Measurements from ENCODE around the gene UGT1A3.

UGT1A3 gene

DNA sequence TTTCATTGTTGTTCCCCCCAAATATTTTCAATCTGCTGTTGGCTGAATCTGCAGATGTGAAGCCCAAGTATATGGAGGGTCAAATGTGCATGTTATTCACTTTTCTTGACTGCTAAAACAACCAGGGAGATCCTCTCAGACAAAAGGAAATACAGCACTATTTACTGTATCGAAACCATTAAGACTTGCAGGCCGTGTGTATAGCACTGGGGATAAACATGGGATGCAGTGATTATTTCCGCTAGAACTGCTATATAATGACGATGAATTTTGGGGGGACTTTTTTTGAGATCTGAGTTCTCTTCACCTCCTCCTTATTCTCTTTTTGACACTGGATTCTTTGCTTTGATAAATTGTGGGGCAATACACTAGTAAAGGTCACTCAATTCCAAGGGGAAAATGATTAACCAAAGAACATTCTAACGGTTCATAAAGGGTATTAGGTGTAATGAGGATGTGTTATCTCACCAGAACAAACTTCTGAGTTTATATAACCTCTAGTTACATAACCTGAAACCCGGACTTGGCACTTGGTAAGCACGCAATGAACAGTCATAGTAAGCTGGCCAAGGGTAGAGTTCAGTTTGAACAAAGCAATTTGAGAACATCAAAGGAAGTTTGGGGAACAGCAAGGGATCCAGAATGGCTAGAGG is 27.7 kb downstream of the UGT1A3 start:
- no peak for DNase-seq
- H3K4me1 ChIP-seq (ENCODE audit: control insufficient read depth, low read depth, low read length) = no peaks in the 10 kb centered on the region
- H4K8ac ChIP-seq (ENCODE audit: low read depth, low read length) = no peak overlapping the region
- H3K79me2 ChIP-seq (ENCODE audit: control insufficient read depth, insufficient read depth, low read length) = no peaks in the 10 kb centered on the region
- no peak overlapping the region for H2BK5ac ChIP-seq (ENCODE audit: low read length)
- H2BK15ac ChIP-seq (replicated peaks; ENCODE audit: low read depth) = no peak overlapping the region
- H3K27me3 ChIP-seq (ENCODE audit: insufficient read depth, low read length, poor library complexity) = no peaks in the 10 kb centered on the region
- no peak overlapping the region for H2BK120ac ChIP-seq (ENCODE audit: low read depth, low read length)
- no peaks in the 10 kb centered on the region for H3K79me1 ChIP-seq (ENCODE audit: low read length)
- H4K5ac ChIP-seq (ENCODE audit: low read length) = no peak overlapping the region
- no peak overlapping the region for H3K4me3 ChIP-seq (ENCODE audit: low read length)
- H3K23ac ChIP-seq (ENCODE audit: low read length) = no peak overlapping the region
- no peak overlapping the region for H3K56ac ChIP-seq (ENCODE audit: low read length)
- H3K27ac ChIP-seq (ENCODE audit: low read depth, low read length) = no peak overlapping the region
- H3K4me2 ChIP-seq (ENCODE audit: low read length) = no peak overlapping the region
- no peaks in the 10 kb centered on the region for H3K36me3 ChIP-seq (ENCODE audit: control insufficient read depth, insufficient read depth, low read length)
- no CpG with 5 or more reads among the region's 7 CpGs for WGBS (ENCODE audit: extremely low coverage, insufficient coverage, low lambda C conversion rate)
- H3K9ac ChIP-seq (ENCODE audit: low read length) = no peak overlapping the region
- H3K18ac ChIP-seq (ENCODE audit: low read length) = no peak overlapping the region
- H2AK5ac ChIP-seq (ENCODE audit: low read length) = no peak overlapping the region
- H3K4ac ChIP-seq (ENCODE audit: low read depth, low read length) = no peak overlapping the region

DNA sequence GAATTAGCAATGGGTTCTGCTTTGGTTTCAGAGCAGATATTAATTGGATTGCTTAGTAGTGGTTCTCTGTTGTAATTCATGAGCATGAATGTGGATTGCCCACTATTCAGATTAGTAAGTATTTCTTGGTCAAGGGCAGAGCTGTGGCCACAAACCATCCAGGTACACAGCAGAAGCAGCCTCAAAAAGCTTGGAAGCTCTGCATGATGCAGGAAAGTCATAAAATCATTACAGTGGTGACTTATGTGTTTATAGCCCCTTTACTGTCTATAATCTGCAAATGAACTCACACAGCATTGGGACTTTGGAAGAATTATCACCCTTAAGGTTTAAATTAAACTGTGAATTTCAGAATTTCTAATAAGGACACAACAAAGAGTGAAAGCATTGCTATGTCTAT is 29.3 kb downstream of the UGT1A3 start:
- Histone ChIP-seq H3K4me1 (ENCODE audit: control insufficient read depth, low read depth, low read length) (no peaks in the 10 kb centered on the region), H3K36me3 (ENCODE audit: control insufficient read depth, insufficient read depth, low read length) (no peaks in the 10 kb centered on the region), H3K4me2 (ENCODE audit: low read length) (no peak overlapping the region), H3K27ac (ENCODE audit: low read depth, low read length) (no peak overlapping the region), H3K23ac (ENCODE audit: low read length) (no peak overlapping the region), H3K79me2 (ENCODE audit: control insufficient read depth, insufficient read depth, low read length) (no peaks in the 10 kb centered on the region), H2BK15ac (replicated peaks; ENCODE audit: low read depth) (no peak overlapping the region), H3K56ac (ENCODE audit: low read length) (no peak overlapping the region), H2BK120ac (ENCODE audit: low read depth, low read length) (no peak overlapping the region), H3K27me3 (ENCODE audit: insufficient read depth, low read length, poor library complexity) (no peaks in the 10 kb centered on the region), H2AK5ac (ENCODE audit: low read length) (no peak overlapping the region), H3K9ac (ENCODE audit: low read length) (no peak overlapping the region), H3K4ac (ENCODE audit: low read depth, low read length) (no peak overlapping the region), H2BK5ac (ENCODE audit: low read length) (no peak overlapping the region), H4K5ac (ENCODE audit: low read length) (no peak overlapping the region), H4K8ac (ENCODE audit: low read depth, low read length) (no peak overlapping the region), H3K18ac (ENCODE audit: low read length) (no peak overlapping the region), H3K4me3 (ENCODE audit: low read length) (no peak overlapping the region), H3K79me1 (ENCODE audit: low read length) (no peaks in the 10 kb centered on the region)
- no peak for DNase-seq

DNA sequence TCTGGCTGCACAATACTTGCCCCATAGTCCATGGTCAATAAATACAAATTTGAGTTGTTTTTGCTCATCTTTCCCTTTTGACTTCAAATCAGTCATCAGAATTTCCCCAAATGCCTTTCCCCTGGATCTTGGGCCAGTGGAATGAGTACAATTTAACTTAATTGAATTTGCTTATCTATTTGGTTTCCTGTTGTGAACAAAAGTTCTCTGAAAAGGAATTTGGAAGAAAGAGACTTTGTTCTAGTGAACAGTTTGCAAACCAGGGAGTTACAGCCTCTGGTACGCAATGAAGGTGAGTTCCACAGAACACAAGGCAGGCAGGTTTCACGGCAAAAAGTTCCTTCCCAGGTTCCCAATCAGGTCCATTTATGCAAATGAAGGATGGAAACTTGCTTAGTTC is 30.0 kb downstream of the UGT1A3 start:
- WGBS (ENCODE audit: extremely low coverage, insufficient coverage, low lambda C conversion rate) = no CpG with 5 or more reads among the region's 2 CpGs
- H3K79me2 ChIP-seq (ENCODE audit: control insufficient read depth, insufficient read depth, low read length) = no peaks in the 10 kb centered on the region
- no peak overlapping the region for H3K4me3 ChIP-seq (ENCODE audit: low read length)
- H3K56ac ChIP-seq (ENCODE audit: low read length) = no peak overlapping the region
- no peaks in the 10 kb centered on the region for H3K36me3 ChIP-seq (ENCODE audit: control insufficient read depth, insufficient read depth, low read length)
- H3K79me1 ChIP-seq (ENCODE audit: low read length) = no peaks in the 10 kb centered on the region
- no peak overlapping the region for H3K4me2 ChIP-seq (ENCODE audit: low read length)
- H2BK5ac ChIP-seq (ENCODE audit: low read length) = no peak overlapping the region
- H4K5ac ChIP-seq (ENCODE audit: low read length) = no peak overlapping the region
- no peak overlapping the region for H4K8ac ChIP-seq (ENCODE audit: low read depth, low read length)
- H3K18ac ChIP-seq (ENCODE audit: low read length) = no peak overlapping the region
- no peak overlapping the region for H3K23ac ChIP-seq (ENCODE audit: low read length)
- H2BK120ac ChIP-seq (ENCODE audit: low read depth, low read length) = no peak overlapping the region
- no peak overlapping the region for H3K9ac ChIP-seq (ENCODE audit: low read length)
- H3K27ac ChIP-seq (ENCODE audit: low read depth, low read length) = no peak overlapping the region
- H2AK5ac ChIP-seq (ENCODE audit: low read length) = no peak overlapping the region
- no peaks in the 10 kb centered on the region for H3K4me1 ChIP-seq (ENCODE audit: control insufficient read depth, low read depth, low read length)
- no peaks in the 10 kb centered on the region for H3K27me3 ChIP-seq (ENCODE audit: insufficient read depth, low read length, poor library complexity)
- peak; percentile 1 for DNase-seq
- H2BK15ac ChIP-seq (replicated peaks; ENCODE audit: low read depth) = no peak overlapping the region
- no peak overlapping the region for H3K4ac ChIP-seq (ENCODE audit: low read depth, low read length)

DNA sequence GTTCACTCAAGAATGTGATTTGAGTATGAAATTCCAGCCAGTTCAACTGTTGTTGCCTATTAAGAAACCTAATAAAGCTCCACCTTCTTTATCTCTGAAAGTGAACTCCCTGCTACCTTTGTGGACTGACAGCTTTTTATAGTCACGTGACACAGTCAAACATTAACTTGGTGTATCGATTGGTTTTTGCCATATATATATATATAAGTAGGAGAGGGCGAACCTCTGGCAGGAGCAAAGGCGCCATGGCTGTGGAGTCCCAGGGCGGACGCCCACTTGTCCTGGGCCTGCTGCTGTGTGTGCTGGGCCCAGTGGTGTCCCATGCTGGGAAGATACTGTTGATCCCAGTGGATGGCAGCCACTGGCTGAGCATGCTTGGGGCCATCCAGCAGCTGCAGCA is 31.2 kb downstream of the UGT1A3 start, which contains the start of gene UGT1A1:
UGT1A1 (plus strand) TSS at position 228 of the 400 bp plus-strand sequence; CDS start at position 246, 18 bp downstream.
- Histone ChIP-seq H3K4ac (ENCODE audit: low read depth, low read length) (no peak within 1 kb of the TSS), H2BK5ac (ENCODE audit: low read length) (no peak within 1 kb of the TSS), H3K4me2 (ENCODE audit: low read length) (no peak within 1 kb of the TSS), H3K36me3 (ENCODE audit: control insufficient read depth, insufficient read depth, low read length) (no peaks in the 10 kb centered on the region), H3K18ac (ENCODE audit: low read length) (no peak within 1 kb of the TSS), H3K79me1 (ENCODE audit: low read length) (no peaks in the 10 kb centered on the region), H3K9ac (ENCODE audit: low read length) (no peak within 1 kb of the TSS), H2BK120ac (ENCODE audit: low read depth, low read length) (no peak within 1 kb of the TSS), H3K4me1 (ENCODE audit: control insufficient read depth, low read depth, low read length) (no peaks in the 10 kb centered on the region), H4K5ac (ENCODE audit: low read length) (no peak within 1 kb of the TSS), H2AK5ac (ENCODE audit: low read length) (no peak within 1 kb of the TSS), H2BK15ac (replicated peaks; ENCODE audit: low read depth) (no peak within 1 kb of the TSS), H3K27ac (ENCODE audit: low read depth, low read length) (no peak within 1 kb of the TSS), H3K79me2 (ENCODE audit: control insufficient read depth, insufficient read depth, low read length) (no peaks in the 10 kb centered on the region), H4K8ac (ENCODE audit: low read depth, low read length) (no peak within 1 kb of the TSS), H3K4me3 (ENCODE audit: low read length) (no peak within 1 kb of the TSS), H3K27me3 (ENCODE audit: insufficient read depth, low read length, poor library complexity) (no peaks in the 10 kb centered on the region), H3K23ac (ENCODE audit: low read length) (no peak within 1 kb of the TSS), H3K56ac (ENCODE audit: low read length) (no peak within 1 kb of the TSS)
- no CpG with 5 or more reads among the region's 6 CpGs for WGBS (ENCODE audit: extremely low coverage, insufficient coverage, low lambda C conversion rate)
- no peak for DNase-seq

DNA sequence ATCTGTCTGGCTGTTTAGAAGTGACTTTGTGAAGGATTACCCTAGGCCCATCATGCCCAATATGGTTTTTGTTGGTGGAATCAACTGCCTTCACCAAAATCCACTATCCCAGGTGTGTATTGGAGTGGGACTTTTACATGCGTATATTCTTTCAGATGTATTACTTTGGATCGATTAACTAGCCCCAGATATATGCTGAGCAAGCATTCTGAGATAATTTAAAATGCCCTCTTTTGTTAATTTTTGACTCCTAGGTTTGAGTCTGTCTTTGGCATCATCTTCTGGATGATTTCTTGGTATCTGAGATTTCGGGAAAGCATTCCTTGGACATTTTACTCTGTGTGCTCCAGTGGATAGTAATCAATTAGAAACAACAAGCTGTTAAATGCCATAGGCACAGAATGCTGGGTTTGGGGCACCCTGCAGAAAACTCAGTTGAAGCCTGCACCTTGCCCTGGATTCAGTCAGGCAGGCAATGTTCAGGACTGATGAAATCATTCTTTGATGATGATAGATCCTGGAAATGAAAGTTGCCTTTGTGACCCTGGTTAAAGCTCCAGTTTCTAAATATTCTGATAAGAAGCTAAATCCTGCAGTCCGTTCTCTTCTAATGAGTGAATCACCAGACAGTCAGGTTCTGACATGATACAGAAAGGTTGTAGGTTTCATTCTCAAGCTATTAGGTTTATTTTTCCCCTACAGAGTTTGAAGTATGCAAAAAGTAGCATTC is 32.4 kb downstream of the UGT1A3 start:
- Histone ChIP-seq H3K79me2 (ENCODE audit: control insufficient read depth, insufficient read depth, low read length) (no peaks in the 10 kb centered on the region), H3K36me3 (ENCODE audit: control insufficient read depth, insufficient read depth, low read length) (no peaks in the 10 kb centered on the region), H3K27me3 (ENCODE audit: insufficient read depth, low read length, poor library complexity) (no peaks in the 10 kb centered on the region), H4K5ac (ENCODE audit: low read length) (no peak overlapping the region), H4K8ac (ENCODE audit: low read depth, low read length) (no peak overlapping the region), H3K4me1 (ENCODE audit: control insufficient read depth, low read depth, low read length) (no peaks in the 10 kb centered on the region), H2BK15ac (replicated peaks; ENCODE audit: low read depth) (no peak overlapping the region), H3K79me1 (ENCODE audit: low read length) (no peaks in the 10 kb centered on the region), H3K18ac (ENCODE audit: low read length) (no peak overlapping the region), H2BK5ac (ENCODE audit: low read length) (no peak overlapping the region), H2BK120ac (ENCODE audit: low read depth, low read length) (no peak overlapping the region), H3K4me2 (ENCODE audit: low read length) (no peak overlapping the region), H3K56ac (ENCODE audit: low read length) (no peak overlapping the region), H2AK5ac (ENCODE audit: low read length) (no peak overlapping the region), H3K4ac (ENCODE audit: low read depth, low read length) (no peak overlapping the region), H3K23ac (ENCODE audit: low read length) (no peak overlapping the region), H3K9ac (ENCODE audit: low read length) (no peak overlapping the region), H3K27ac (ENCODE audit: low read depth, low read length) (no peak overlapping the region), H3K4me3 (ENCODE audit: low read length) (no peak overlapping the region)
- DNase-seq = no peak
- no CpG with 5 or more reads among the region's 4 CpGs for WGBS (ENCODE audit: extremely low coverage, insufficient coverage, low lambda C conversion rate)

DNA sequence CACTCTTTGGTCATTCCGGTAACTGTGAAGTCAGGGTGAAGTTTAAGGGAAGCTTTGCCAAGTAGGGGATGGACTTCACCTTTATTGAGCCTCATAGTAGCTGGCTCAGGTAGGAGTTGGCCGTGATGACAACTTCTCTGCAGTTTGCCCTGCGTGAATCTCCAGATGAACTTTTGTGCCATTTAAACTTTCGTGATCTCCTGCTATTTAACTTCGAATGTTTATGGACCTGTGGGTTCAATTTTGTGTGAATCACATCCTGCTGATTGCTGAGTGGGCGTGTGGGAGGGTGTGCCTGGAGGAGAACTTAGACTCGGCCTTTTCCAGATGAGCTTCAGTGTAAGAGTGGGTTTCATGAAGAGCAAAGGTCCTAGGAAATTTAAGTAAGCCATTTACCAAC is 35.4 kb downstream of the UGT1A3 start:
- Histone ChIP-seq H3K27ac (ENCODE audit: low read depth, low read length) (no peak overlapping the region), H2BK15ac (replicated peaks; ENCODE audit: low read depth) (no peak overlapping the region), H2BK5ac (ENCODE audit: low read length) (no peak overlapping the region), H2AK5ac (ENCODE audit: low read length) (no peak overlapping the region), H3K23ac (ENCODE audit: low read length) (no peak overlapping the region), H3K36me3 (ENCODE audit: control insufficient read depth, insufficient read depth, low read length) (no peaks in the 10 kb centered on the region), H3K56ac (ENCODE audit: low read length) (no peak overlapping the region), H3K9ac (ENCODE audit: low read length) (no peak overlapping the region), H3K18ac (ENCODE audit: low read length) (no peak overlapping the region), H3K4ac (ENCODE audit: low read depth, low read length) (no peak overlapping the region), H3K4me3 (ENCODE audit: low read length) (no peak overlapping the region), H4K5ac (ENCODE audit: low read length) (no peak overlapping the region), H3K4me1 (ENCODE audit: control insufficient read depth, low read depth, low read length) (no peaks in the 10 kb centered on the region), H3K79me1 (ENCODE audit: low read length) (no peaks in the 10 kb centered on the region), H4K8ac (ENCODE audit: low read depth, low read length) (no peak overlapping the region), H3K79me2 (ENCODE audit: control insufficient read depth, insufficient read depth, low read length) (no peaks in the 10 kb centered on the region), H3K4me2 (ENCODE audit: low read length) (no peak overlapping the region), H2BK120ac (ENCODE audit: low read depth, low read length) (no peak overlapping the region), H3K27me3 (ENCODE audit: insufficient read depth, low read length, poor library complexity) (no peaks in the 10 kb centered on the region)
- no CpG with 5 or more reads among the region's 7 CpGs for WGBS (ENCODE audit: extremely low coverage, insufficient coverage, low lambda C conversion rate)
- DNase-seq = no peak
